Endothelial cell of umbilical vein (primary cell): ENCODE results near the gene TTC1.

Experiments
- CTCF ChIP-seq, 2 donors: IDR thresholded peaks; 1 replicate in 1 of 2; 2 replicates in 1 of 2; pipeline ENCODE4 v1.5.1; 2011; ENCODE audit warnings: low read length in 2 of 2, mild to moderate bottlenecking in 2 of 2, moderate library complexity in 2 of 2, control low read depth in 1 of 2, inconsistent platforms in 1 of 2, low read depth in 1 of 2; ENCODE audit not compliant: insufficient read depth in 1 of 2; ENCODE audit errors: extremely low read depth in 1 of 2
- GATA2 ChIP-seq: IDR thresholded peaks from 2 replicates; pipeline ENCODE4 v1.7.0; 2011; ENCODE audit warnings: low read depth, mild to moderate bottlenecking, moderate library complexity, mixed read lengths, low read length; ENCODE audit not compliant: insufficient read length, insufficient read depth
- JUN ChIP-seq: IDR thresholded peaks from 2 replicates; pipeline ENCODE4 v1.6.1; 2011; ENCODE audit warnings: borderline replicate concordance, low read depth; ENCODE audit not compliant: insufficient read length, insufficient read depth
- MAX ChIP-seq: IDR thresholded peaks from 2 replicates; pipeline ENCODE4 v1.6.1; 2011; ENCODE audit not compliant: insufficient read depth, insufficient read length
- MYC ChIP-seq: IDR thresholded peaks from one replicate; pipeline ENCODE4 v1.6.1; 2011; ENCODE audit warnings: mild to moderate bottlenecking, low read depth, low read length
- POLR2AphosphoS5 ChIP-seq: IDR thresholded peaks from 2 replicates; pipeline ENCODE4 v1.6.1; 2012; ENCODE audit warnings: low read depth, mild to moderate bottlenecking, control low read depth, low read length, moderate library complexity; ENCODE audit not compliant: insufficient read depth

DNA sequence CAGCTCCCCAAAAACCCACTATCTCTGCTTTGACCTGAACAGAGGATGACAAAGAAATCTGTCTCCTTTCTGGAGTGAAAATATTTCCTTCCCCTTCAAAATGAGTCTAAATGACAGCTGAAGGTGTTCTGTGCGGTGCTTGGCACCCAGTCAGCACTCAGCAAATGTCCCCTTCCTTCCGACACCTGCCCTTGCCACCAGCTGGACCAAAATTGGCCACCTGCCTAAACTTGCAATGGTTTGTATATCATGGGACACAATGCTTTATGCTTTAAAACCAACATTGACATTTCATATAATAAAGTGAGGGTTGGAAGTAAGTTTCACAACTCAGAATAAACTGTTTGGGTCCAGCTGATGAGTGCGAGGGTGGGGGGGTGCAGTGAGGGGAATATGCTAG is 7.5 kb upstream of the TTC1 start:
- TF ChIP-seq GATA2 (no peak), POLR2AphosphoS5 (no peak), MAX (no peak), MYC (no peak), CTCF (IDR thresholded peaks at IDR 0.05; ENCODE audit: extremely low read depth in 1 of 2, insufficient read depth in 1 of 2, low read depth in 1 of 2, low read length in 2 of 2) (no peak), JUN (no peak)
